Measurements from ENCODE around the gene SLC22A14.
"Not testable (repeated sequence)": the region's sequence is repeated elsewhere in the genome, so short reads cannot be mapped to it uniquely, and the experiment has no call there.

SLC22A14 gene

GRCh38 chr3:38278841-38279240, 3.3 kb upstream of the SLC22A14 start:
- intact Hi-C loops (cut with micrococcal nuclease), result no loop called here
- Mint-ChIP-seq H3K9me3 (no peaks in the 10 kb centered on the region), H3K27ac (no peak overlapping the region), H3K36me3 (ENCODE audit: low read depth) (peaks cover 6% of the 10 kb centered on the region), H3K4me3 (no peak overlapping the region), H3K27me3 (no peaks in the 10 kb centered on the region), H3K4me1 (ENCODE audit: low read depth) (no peaks in the 10 kb centered on the region)

GRCh38 chr3:38283810-38284755, 2.0 kb downstream of the SLC22A14 start:
- Mint-ChIP-seq H3K4me3 (no peak overlapping the region), H3K4me1 (ENCODE audit: low read depth) (no peaks in the 10 kb centered on the region), H3K27me3 (no peaks in the 10 kb centered on the region), H3K9me3 (no peaks in the 10 kb centered on the region), H3K36me3 (ENCODE audit: low read depth) (no peaks in the 10 kb centered on the region), H3K27ac (no peak overlapping the region)
- intact Hi-C loops (cut with micrococcal nuclease), result no loop called here

- H3K27ac Mint-ChIP-seq, result no peak overlapping the region
- no peaks in the 10 kb centered on the region for H3K36me3 Mint-ChIP-seq (ENCODE audit: low read depth)
- H3K4me3 Mint-ChIP-seq, result no peak overlapping the region
- intact Hi-C loops (cut with micrococcal nuclease), result no loop called here
- H3K9me3 Mint-ChIP-seq, result no peaks in the 10 kb centered on the region
- no peaks in the 10 kb centered on the region for H3K27me3 Mint-ChIP-seq
- no peaks in the 10 kb centered on the region for H3K4me1 Mint-ChIP-seq (ENCODE audit: low read depth)
Observed at GRCh38 chr3:38284756-38285150, 2.7 kb downstream of the SLC22A14 start.

- H3K27ac Mint-ChIP-seq; H3K4me3 Mint-ChIP-seq; H3K4me1 Mint-ChIP-seq (ENCODE audit: low read depth); H3K9me3 Mint-ChIP-seq; intact Hi-C loops (cut with micrococcal nuclease); H3K27me3 Mint-ChIP-seq; H3K36me3 Mint-ChIP-seq (ENCODE audit: low read depth): not testable (repeated sequence)
Observed at GRCh38 chr3:38289286-38290217, 7.5 kb downstream of the SLC22A14 start.

- H3K36me3 Mint-ChIP-seq (ENCODE audit: low read depth); H3K4me3 Mint-ChIP-seq; intact Hi-C loops (cut with micrococcal nuclease); H3K9me3 Mint-ChIP-seq; H3K27ac Mint-ChIP-seq; H3K4me1 Mint-ChIP-seq (ENCODE audit: low read depth); H3K27me3 Mint-ChIP-seq: not testable (repeated sequence)
Observed at GRCh38 chr3:38297053-38297452, 15.0 kb downstream of the SLC22A14 start.

- intact Hi-C loops (cut with micrococcal nuclease), result no loop called here
- H3K36me3 Mint-ChIP-seq (ENCODE audit: low read depth), result no peaks in the 10 kb centered on the region
- H3K27ac Mint-ChIP-seq, result no peak overlapping the region
- H3K4me3 Mint-ChIP-seq, result no peak overlapping the region
- H3K27me3 Mint-ChIP-seq, result peaks cover 4% of the 10 kb centered on the region
- H3K4me1 Mint-ChIP-seq (ENCODE audit: low read depth), result no peaks in the 10 kb centered on the region
- no peaks in the 10 kb centered on the region for H3K9me3 Mint-ChIP-seq
Observed at GRCh38 chr3:38297537-38297936, 15.4 kb downstream of the SLC22A14 start.

GRCh38 chr3:38297947-38298711, 16.0 kb downstream of the SLC22A14 start:
- Mint-ChIP-seq H3K9me3 (no peaks in the 10 kb centered on the region), H3K4me3 (no peak overlapping the region)
- intact Hi-C loops (cut with micrococcal nuclease), result loop anchor here (2.0 kb wide), 1 partner anchor 179 kb away; no protein-coding TSS in a partner anchor

GRCh38 chr3:38306941-38307340, 24.8 kb downstream of the SLC22A14 start:
- peaks cover 17% of the 10 kb centered on the region for H3K4me1 Mint-ChIP-seq (ENCODE audit: low read depth)
- no peak overlapping the region for H3K27ac Mint-ChIP-seq
- H3K27me3 Mint-ChIP-seq, result no peaks in the 10 kb centered on the region
- no peaks in the 10 kb centered on the region for H3K36me3 Mint-ChIP-seq (ENCODE audit: low read depth)
- no peak overlapping the region for H3K4me3 Mint-ChIP-seq
- intact Hi-C loops (cut with micrococcal nuclease), result no loop called here
- H3K9me3 Mint-ChIP-seq, result no peaks in the 10 kb centered on the region

More at GRCh38 chr3:38297947-38298711, 16.0 kb downstream of the SLC22A14 start:
- Mint-ChIP-seq H3K36me3 (ENCODE audit: low read depth) (no peaks in the 10 kb centered on the region), H3K4me1 (ENCODE audit: low read depth) (no peaks in the 10 kb centered on the region), H3K27ac (no peak overlapping the region), H3K27me3 (peaks cover 4% of the 10 kb centered on the region)

GRCh38 chr3:38307599-38307998, 25.5 kb downstream of the SLC22A14 start:
- no peaks in the 10 kb centered on the region for H3K9me3 Mint-ChIP-seq
- no peak overlapping the region for H3K4me3 Mint-ChIP-seq
- peaks cover 23% of the 10 kb centered on the region for H3K4me1 Mint-ChIP-seq (ENCODE audit: low read depth)
- H3K36me3 Mint-ChIP-seq (ENCODE audit: low read depth), result no peaks in the 10 kb centered on the region
- H3K27ac Mint-ChIP-seq, result no peak overlapping the region
- no peaks in the 10 kb centered on the region for H3K27me3 Mint-ChIP-seq
- intact Hi-C loops (cut with micrococcal nuclease), result no loop called here

- Mint-ChIP-seq H3K36me3 (ENCODE audit: low read depth) (no peaks in the 10 kb centered on the region), H3K4me1 (ENCODE audit: low read depth) (peaks cover 29% of the 10 kb centered on the region), H3K27ac (no peak overlapping the region), H3K9me3 (no peaks in the 10 kb centered on the region), H3K27me3 (no peaks in the 10 kb centered on the region), H3K4me3 (no peak overlapping the region)
- intact Hi-C loops (cut with micrococcal nuclease), result no loop called here
Observed at GRCh38 chr3:38308456-38308855, 26.4 kb downstream of the SLC22A14 start.

GRCh38 chr3:38311476-38311875, 29.4 kb downstream of the SLC22A14 start:
- Mint-ChIP-seq H3K9me3 (no peaks in the 10 kb centered on the region), H3K27me3 (no peaks in the 10 kb centered on the region)
- intact Hi-C loops (cut with micrococcal nuclease), result no loop called here

GRCh38 chr3:38311941-38312340, 29.8 kb downstream of the SLC22A14 start:
- H3K4me1 Mint-ChIP-seq (ENCODE audit: low read depth), result peaks cover 48% of the 10 kb centered on the region
- no peaks in the 10 kb centered on the region for H3K9me3 Mint-ChIP-seq
- no peak overlapping the region for H3K27ac Mint-ChIP-seq
- H3K4me3 Mint-ChIP-seq, result no peak overlapping the region
- intact Hi-C loops (cut with micrococcal nuclease), result no loop called here
- H3K27me3 Mint-ChIP-seq, result no peaks in the 10 kb centered on the region
- H3K36me3 Mint-ChIP-seq (ENCODE audit: low read depth), result no peaks in the 10 kb centered on the region

More at GRCh38 chr3:38311476-38311875, 29.4 kb downstream of the SLC22A14 start:
- Mint-ChIP-seq H3K4me1 (ENCODE audit: low read depth) (peaks cover 43% of the 10 kb centered on the region), H3K4me3 (no peak overlapping the region), H3K36me3 (ENCODE audit: low read depth) (no peaks in the 10 kb centered on the region), H3K27ac (no peak overlapping the region)

- Mint-ChIP-seq H3K27me3 (no peaks in the 10 kb centered on the region), H3K4me3 (no peak overlapping the region), H3K27ac (no peak overlapping the region), H3K9me3 (no peaks in the 10 kb centered on the region), H3K36me3 (ENCODE audit: low read depth) (no peaks in the 10 kb centered on the region), H3K4me1 (ENCODE audit: low read depth) (peaks cover 52% of the 10 kb centered on the region)
- intact Hi-C loops (cut with micrococcal nuclease), result no loop called here
Observed at GRCh38 chr3:38312356-38312755, 30.3 kb downstream of the SLC22A14 start.
